HepG2 (cell line): ENCODE results near the gene BAMBI. TPM values are rescaled to one million over a fixed set of nuclear protein-coding genes. Genes with fewer than 3 reads are reported as not detected.

Source experiments
- AGO2 ChIP-seq: fragments of 200-400 bp; formaldehyde crosslinking; optimal IDR thresholded peaks from 2 replicates; pipeline ENCODE3; 2017; ENCODE audit warnings: mild to moderate bottlenecking, low read depth, low read length, moderate library complexity
- ARID4A ChIP-seq: sonication (generic); formaldehyde crosslinking; IDR thresholded peaks from 2 replicates; pipeline ENCODE4 v1.5.0; 2020; ENCODE audit warnings: mild to moderate bottlenecking, missing genetic modification reagents, borderline replicate concordance
- HNRNPLL ChIP-seq: fragments of 200-400 bp; formaldehyde crosslinking; IDR thresholded peaks from 2 replicates; pipeline ENCODE4 v1.6.1; 2017; ENCODE audit warnings: mild to moderate bottlenecking, low read depth, low read length; ENCODE audit not compliant: poor library complexity, severe bottlenecking
- KDM2A ChIP-seq: sonication (generic); formaldehyde crosslinking; IDR thresholded peaks from 2 replicates; pipeline ENCODE4 v1.4.0; 2020; ENCODE audit warnings: low read depth, missing genetic modification reagents, borderline replicate concordance
- PHF8 ChIP-seq: sonication (generic); formaldehyde crosslinking; IDR thresholded peaks from 2 replicates; pipeline ENCODE4 v1.5.0; 2020; ENCODE audit warnings: missing genetic modification reagents
- POLR2AphosphoS5 ChIP-seq: IDR thresholded peaks from 2 replicates; pipeline ENCODE4 v1.6.1; 2012; ENCODE audit warnings: low read depth, low read length
- RCOR2 ChIP-seq: IDR thresholded peaks from 2 replicates; pipeline ENCODE4 v1.6.1; 2016; ENCODE audit warnings: missing biosample characterization, missing genetic modification reagents
- SAP130 ChIP-seq: IDR thresholded peaks from 2 replicates; pipeline ENCODE4 v1.6.1; 2016; ENCODE audit warnings: low read depth
- SKI ChIP-seq: fragments of 450-650 bp; IDR thresholded peaks from one replicate; pipeline ENCODE4 v1.6.1; 2018; ENCODE audit warnings: mild to moderate bottlenecking; ENCODE audit not compliant: partially characterized antibody
- SNAI1 ChIP-seq: sonication (generic); formaldehyde crosslinking; IDR thresholded peaks from 2 replicates; pipeline ENCODE4 v1.5.0; 2020; ENCODE audit warnings: mild to moderate bottlenecking, missing genetic modification reagents, borderline replicate concordance
- SOX13 ChIP-seq, 3 experiments: fragments of 450-650 bp in 1 of 3; sonication (generic) in 1 of 3; formaldehyde crosslinking in 1 of 3; IDR thresholded peaks in 2 of 3; conservative IDR thresholded peaks in 1 of 3; 2 replicates each; pipeline versions ENCODE4 v1.5.0 to v1.6.1; 2016 to 2020; ENCODE audit warnings: antibody characterized with exemption in 1 of 3, mild to moderate bottlenecking in 1 of 3, missing compliant biosample characterization in 1 of 3, missing genetic modification reagents in 1 of 3, moderate library complexity in 1 of 3
- TEF ChIP-seq: sonication (generic); formaldehyde crosslinking; IDR thresholded peaks from 2 replicates; pipeline ENCODE4 v1.5.0; 2020; ENCODE audit warnings: missing genetic modification reagents
- TOPORS ChIP-seq: sonication (generic); formaldehyde crosslinking; IDR thresholded peaks from 2 replicates; pipeline ENCODE4 v1.8.0; 2023; ENCODE audit warnings: mild to moderate bottlenecking, missing genetic modification reagents
- YEATS4 ChIP-seq: sonication (generic); formaldehyde crosslinking; IDR thresholded peaks from 2 replicates; pipeline ENCODE4 v1.4.0; 2020; ENCODE audit warnings: missing genetic modification reagents, borderline replicate concordance
- ZBTB7A ChIP-seq: sonication (generic); formaldehyde crosslinking; IDR thresholded peaks from 2 replicates; pipeline ENCODE4 v1.8.0; 2022; ENCODE audit warnings: mild to moderate bottlenecking, missing genetic modification reagents
- ZC3H13 ChIP-seq: sonication (generic); formaldehyde crosslinking; IDR thresholded peaks from 2 replicates; pipeline ENCODE4 v1.8.1; 2023; ENCODE audit warnings: mild to moderate bottlenecking, missing genetic modification reagents, moderate library complexity
- ZNF12 ChIP-seq: sonication (generic); formaldehyde crosslinking; IDR thresholded peaks from 2 replicates; pipeline ENCODE4 v1.5.0; 2020; ENCODE audit warnings: missing genetic modification reagents
- ZNF20 ChIP-seq: sonication (generic); formaldehyde crosslinking; IDR thresholded peaks from 2 replicates; pipeline ENCODE4 v1.4.0; 2020; ENCODE audit warnings: mild to moderate bottlenecking, moderate library complexity, missing genetic modification reagents
- ZNF552 ChIP-seq: sonication (generic); formaldehyde crosslinking; IDR thresholded peaks from 2 replicates; pipeline ENCODE4 v1.9.0; 2022; ENCODE audit warnings: missing genetic modification reagents, mild to moderate bottlenecking, borderline replicate concordance
- ZNF598 ChIP-seq: sonication (generic); formaldehyde crosslinking; IDR thresholded peaks from 2 replicates; pipeline ENCODE4 v1.5.1; 2020; ENCODE audit warnings: mild to moderate bottlenecking, missing genetic modification reagents, borderline replicate concordance
- ZNF768 ChIP-seq: sonication (generic); formaldehyde crosslinking; IDR thresholded peaks from 2 replicates; pipeline ENCODE4 v1.4.0; 2020; ENCODE audit warnings: missing genetic modification reagents
- polyA plus RNA-seq, 8 experiments: library from polyadenylated mRNA; depleted of rRNA in 3 of 8; stranded (reverse) in 7 of 8; unstranded in 1 of 8; fragments of >200 nt; fragmentation: Illumina TruSeq in 4 of 8; extraction: Trizol in 4 of 8; gene quantifications; 2 replicates each; pipeline versions ENCODE4 v1.2.1 to v1.2.3, GENCODE V29; 2011 to 2016; ENCODE audit warnings: low read depth in 4 of 8, missing spikeins in 1 of 8, mixed read lengths in 1 of 8; ENCODE audit not compliant: insufficient read depth in 1 of 8
- total RNA-seq, 5 experiments: library from RNA; depleted of rRNA; stranded (reverse); fragments of >200 nt; fragmentation: Illumina TruSeq; extraction: Trizol; gene quantifications; 2 replicates each; pipeline ENCODE4 v1.2.3, GENCODE V29; 2016; ENCODE audit warnings: low read depth in 1 of 5

Gene BAMBI
- total and polyA plus RNA-seq, 2 of the 13 experiments (the other 11 are each of a cell fraction or from before 2014, with no cell fraction given), result 12.0 to 23.6 TPM

GRCh38 chr10:28677888-28678686 is 766 bp downstream of the BAMBI start (continued):
- no peak for TF ChIP-seq ZBTB7A
- TF ChIP-seq POLR2AphosphoS5, result no peak
- peak; percentile 46; the same call in 1 of the 2 replicates for TF ChIP-seq KDM2A
- TF ChIP-seq SKI, result no peak
- peak; percentile 30; the same call in 1 of the 2 replicates for TF ChIP-seq PHF8
- peak; percentile 97 for TF ChIP-seq AGO2
- TF ChIP-seq SOX13 (IDR thresholded peaks at IDR 0.05), result no peak
- no peak for TF ChIP-seq SOX13 (CRISPR knock-in tag; conservative IDR thresholded peaks at IDR 0.05 in 1 of 2, IDR thresholded peaks at IDR 0.05 in 1 of 2)
- TF ChIP-seq ZNF598 (CRISPR knock-in tag), result no peak
- 0 out of 2 replicates have a peak, but pooled peaks have one; percentile 30 for TF ChIP-seq ZNF768 (CRISPR knock-in tag)
- peak; percentile 31 for TF ChIP-seq ARID4A
- no peak for TF ChIP-seq ZNF552 (CRISPR knock-in tag)
- TF ChIP-seq ZNF12 (CRISPR knock-in tag), result no peak
- no peak; the same call in 1 of the 2 replicates for TF ChIP-seq TOPORS (CRISPR knock-in tag)
- 0 out of 2 replicates have a peak, but pooled peaks have one; percentile 45 for TF ChIP-seq ZC3H13 (CRISPR knock-in tag)
- no peak for TF ChIP-seq TEF
- no peak for TF ChIP-seq YEATS4
- TF ChIP-seq RCOR2 (CRISPR knock-in tag), result no peak
- 0 out of 2 replicates have a peak, but pooled peaks have one; percentile 41 for TF ChIP-seq SNAI1 (CRISPR knock-in tag)
- TF ChIP-seq SAP130, result peak; percentile 62
- no peak for TF ChIP-seq HNRNPLL
- TF ChIP-seq ZNF20 (CRISPR knock-in tag), result peak; percentile 38; the same call in 1 of the 2 replicates
